Lung (tissue), 12 donors: ENCODE data around the gene FKBP14. TPM values are rescaled to one million over a fixed set of nuclear protein-coding genes. Genes with fewer than 3 reads are reported as not detected.

Experiments used
- ATAC-seq: fragments of 200-7000 bp; cut with Tn5 transposase; one replicate; pipeline ENCODE4 v1.9.1; 2020; ENCODE audit warnings: moderate number of reproducible peaks; ENCODE audit not compliant: insufficient read depth, low FRiP score
- DNase-seq, 3 donors: peaks; one replicate each; pipeline ENCODE4 v3.0.0-alpha.2; 2013 to 2017
- H3K27ac ChIP-seq, 2 donors: one replicate each; pipeline ENCODE4 v1.5.1; 2013; ENCODE audit warnings: mild to moderate bottlenecking in 2 of 2, moderate library complexity in 2 of 2, control low read depth in 1 of 2, inconsistent platforms in 1 of 2, low read depth in 1 of 2, low read length in 1 of 2
- H3K27me3 ChIP-seq, 3 donors: one replicate each; pipeline ENCODE4 v1.5.1; 2013; ENCODE audit warnings: low read length in 2 of 3; ENCODE audit not compliant: control insufficient read depth in 3 of 3, insufficient read depth in 3 of 3
- H3K36me3 ChIP-seq, 4 donors: one replicate each; pipeline ENCODE4 v1.5.1; 2013; ENCODE audit warnings: low read length in 4 of 4, mild to moderate bottlenecking in 1 of 4, moderate library complexity in 1 of 4; ENCODE audit not compliant: control insufficient read depth in 4 of 4, insufficient read depth in 4 of 4
- H3K4me1 ChIP-seq, 5 donors: one replicate each; pipeline ENCODE4 v1.5.1; 2013; ENCODE audit warnings: low read length in 5 of 5, mild to moderate bottlenecking in 2 of 5, moderate library complexity in 1 of 5; ENCODE audit not compliant: control insufficient read depth in 5 of 5, insufficient read depth in 5 of 5
- H3K4me3 ChIP-seq: one replicate; pipeline ENCODE4 v1.5.1; 2013; ENCODE audit warnings: mild to moderate bottlenecking, control low read depth, moderate library complexity
- H3K9ac ChIP-seq, 2 donors: one replicate each; pipeline ENCODE4 v1.5.1; 2013; ENCODE audit warnings: low read length in 2 of 2, control low read depth in 1 of 2; ENCODE audit not compliant: insufficient read depth in 1 of 2
- H3K9me3 ChIP-seq, 4 donors: one replicate each; pipeline ENCODE4 v1.5.1; 2013; ENCODE audit warnings: low read length in 3 of 4, mild to moderate bottlenecking in 1 of 4, moderate library complexity in 1 of 4; ENCODE audit not compliant: control insufficient read depth in 4 of 4, insufficient read depth in 3 of 4
- WGBS, 2 donors: extraction: QIAGEN DNeasy Blood & Tissue Kit; methylation state at CpG; one replicate each; pipeline ENCODE4 v1.1.7; 2013; 5-methylcytosine and 5-hydroxymethylcytosine counted together
- polyA plus RNA-seq, 2 donors: library from polyadenylated mRNA; stranded (reverse); fragments of 200-250 nt; gene quantifications; one replicate each; pipeline ENCODE4 v1.2.1, GENCODE V29; 2013
- total RNA-seq, 2 donors: library from RNA; depleted of rRNA in 1 of 2; stranded (reverse); fragments of >200 nt in 1 of 2; gene quantifications; one replicate each; pipeline ENCODE4 v1.2.1, GENCODE V29; 2014 to 2021
- TF ChIP-seq, protein P1 (sequence below): IDR thresholded peaks from 2 replicates; pipeline ENCODE4 v1.5.1; 2012; ENCODE audit warnings: mild to moderate bottlenecking; ENCODE audit errors: control extremely low read depth, extremely low read depth
- donor health status: control.
- donor health status: control.
- donor health status: Bipolar disorder and iron deficiency.
- donor health status: healthy.
- donor health status: DM: yes; HTN: yes; CAD: no.

The FKBP14 gene
- total and polyA plus RNA-seq, 4 donors = 2.6 to 21.5 (median 11.9) TPM

DNA sequence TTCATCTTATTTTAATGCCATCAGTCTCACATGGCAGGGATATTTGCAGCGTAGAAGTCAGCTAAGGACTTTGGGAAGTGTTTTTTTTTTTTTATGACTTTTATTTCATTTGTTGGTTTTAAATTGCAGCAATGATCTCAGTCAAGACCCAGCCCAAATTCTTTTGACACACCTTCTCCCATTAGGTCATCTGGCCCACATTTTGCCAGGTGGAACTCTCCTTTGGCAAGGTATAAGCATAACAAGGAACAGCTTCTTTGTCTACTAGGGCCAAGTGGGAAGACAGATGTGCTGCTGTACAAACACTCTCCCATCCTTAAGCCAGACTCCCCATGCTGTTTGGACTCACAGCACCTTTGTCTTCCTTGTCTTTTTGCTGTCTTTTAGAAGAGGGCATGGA, 43.5 kb upstream of the FKBP14 start:
- TF ChIP-seq, protein P1, sequence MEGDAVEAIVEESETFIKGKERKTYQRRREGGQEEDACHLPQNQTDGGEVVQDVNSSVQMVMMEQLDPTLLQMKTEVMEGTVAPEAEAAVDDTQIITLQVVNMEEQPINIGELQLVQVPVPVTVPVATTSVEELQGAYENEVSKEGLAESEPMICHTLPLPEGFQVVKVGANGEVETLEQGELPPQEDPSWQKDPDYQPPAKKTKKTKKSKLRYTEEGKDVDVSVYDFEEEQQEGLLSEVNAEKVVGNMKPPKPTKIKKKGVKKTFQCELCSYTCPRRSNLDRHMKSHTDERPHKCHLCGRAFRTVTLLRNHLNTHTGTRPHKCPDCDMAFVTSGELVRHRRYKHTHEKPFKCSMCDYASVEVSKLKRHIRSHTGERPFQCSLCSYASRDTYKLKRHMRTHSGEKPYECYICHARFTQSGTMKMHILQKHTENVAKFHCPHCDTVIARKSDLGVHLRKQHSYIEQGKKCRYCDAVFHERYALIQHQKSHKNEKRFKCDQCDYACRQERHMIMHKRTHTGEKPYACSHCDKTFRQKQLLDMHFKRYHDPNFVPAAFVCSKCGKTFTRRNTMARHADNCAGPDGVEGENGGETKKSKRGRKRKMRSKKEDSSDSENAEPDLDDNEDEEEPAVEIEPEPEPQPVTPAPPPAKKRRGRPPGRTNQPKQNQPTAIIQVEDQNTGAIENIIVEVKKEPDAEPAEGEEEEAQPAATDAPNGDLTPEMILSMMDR = no peak
- Histone ChIP-seq H3K4me3 (no peak overlapping the region), H3K4me1 (peaks cover 0 to 13% (median 0%) of the 10 kb centered on the region in 5 donors), H3K27ac (no peak overlapping the region), H3K9me3 (no peaks in the 10 kb centered on the region), H3K27me3 (no peaks in the 10 kb centered on the region), H3K9ac (no peak overlapping the region), H3K36me3 (peaks cover 0 to 10% (median 4%) of the 10 kb centered on the region in 4 donors)
- WGBS, 2 donors = 0% methylated on average over 1 of the region's 1 CpG
- ATAC-seq (no peak), DNase-seq (no peak)

- TF ChIP-seq, protein P1 = no peak
- Histone ChIP-seq H3K9me3 (no peaks in the 10 kb centered on the region), H3K4me3 (no peak overlapping the region), H3K9ac (no peak overlapping the region), H3K36me3 (peaks cover 0 to 10% (median 4%) of the 10 kb centered on the region in 4 donors), H3K27me3 (no peaks in the 10 kb centered on the region), H3K27ac (no peak overlapping the region), H3K4me1 (peaks cover 0 to 13% (median 0%) of the 10 kb centered on the region in 5 donors)
- DNase-seq (no peak), ATAC-seq (no peak)
- 74 to 82% methylated on average over 5 of the region's 5 CpGs for WGBS, 2 donors
These were observed 42.8 kb upstream of the FKBP14 start for GRCh38 chr7:30069096-30069867.

DNA sequence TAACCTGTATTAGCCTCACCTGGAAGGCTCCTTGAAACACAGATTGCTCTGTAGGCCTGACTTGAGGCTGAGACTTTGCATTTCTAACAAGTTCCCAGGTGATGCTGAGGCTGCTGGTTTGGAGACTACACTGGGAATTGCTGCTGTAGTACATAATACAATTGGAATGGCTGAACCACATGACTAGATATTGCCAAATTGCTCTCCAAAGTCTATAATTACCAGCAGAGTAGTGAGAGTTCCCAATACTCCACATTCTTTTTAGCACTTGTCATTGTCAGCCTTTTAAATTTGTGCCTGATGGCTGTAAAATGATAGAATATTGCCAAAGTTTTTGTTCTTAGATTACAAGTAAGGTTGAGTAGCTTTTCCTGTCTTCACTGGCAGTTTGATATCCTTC, 41.6 kb upstream of the FKBP14 start:
- DNase-seq (no peak), ATAC-seq (peak; percentile 53)
- Histone ChIP-seq H3K9me3 (no peaks in the 10 kb centered on the region), H3K27ac (no peak overlapping the region), H3K9ac (no peak overlapping the region), H3K4me3 (no peak overlapping the region), H3K36me3 (peaks cover 4 to 16% (median 6%) of the 10 kb centered on the region in 4 donors), H3K27me3 (no peaks in the 10 kb centered on the region), H3K4me1 (peaks cover 0 to 13% (median 0%) of the 10 kb centered on the region in 5 donors)
- TF ChIP-seq, protein P1 = no peak

DNA sequence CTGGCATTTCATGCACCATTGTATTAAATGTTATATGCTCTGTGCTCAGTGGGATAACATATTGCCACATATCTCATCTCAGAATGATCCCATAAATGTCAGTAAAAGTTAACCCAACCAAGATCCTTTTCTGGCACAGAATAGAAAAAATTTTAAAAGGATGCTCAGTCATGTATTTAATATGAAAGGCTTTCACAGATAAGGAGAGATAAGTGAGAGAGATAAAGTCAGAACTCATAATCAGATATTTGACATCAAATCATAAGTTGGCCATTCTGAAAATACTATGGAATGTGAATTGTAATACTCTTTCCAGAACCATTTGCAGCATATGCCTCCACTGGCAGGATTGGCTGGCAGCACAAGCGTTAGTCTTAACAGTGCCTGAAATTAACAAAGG, 40.2 kb upstream of the FKBP14 start:
- Histone ChIP-seq H3K4me1 (peaks cover 0 to 13% (median 0%) of the 10 kb centered on the region in 5 donors), H3K9ac (no peak overlapping the region), H3K36me3 (peaks cover 3 to 20% (median 7%) of the 10 kb centered on the region in 4 donors), H3K9me3 (no peaks in the 10 kb centered on the region), H3K27me3 (no peaks in the 10 kb centered on the region), H3K4me3 (no peak overlapping the region), H3K27ac (no peak overlapping the region)
- 97 to 100% methylated on average over 1 of the region's 1 CpG for WGBS, 2 donors
- DNase-seq = no peak
- ATAC-seq = no peak
- TF ChIP-seq, protein P1 = no peak
